Measurements from ENCODE around the gene CREB5. TPM values are rescaled to one million over a fixed set of nuclear protein-coding genes. Genes with fewer than 3 reads are reported as not detected.

Gene CREB5
- total RNA-seq, 1 experiment from 2014 or later: 5.2 TPM

GRCh38 chr7:28465697-28466096, 53.4 kb downstream of the CREB5 start:
- Histone ChIP-seq H3K79me2 (ENCODE audit: low read length) (no peaks in the 10 kb centered on the region), H3K9me2 (replicated peaks; ENCODE audit: low read length) (no peaks in the 10 kb centered on the region), H4K20me1 (ENCODE audit: low read length) (no peaks in the 10 kb centered on the region), H3F3A (ENCODE audit: low read length, unreplicated experiment) (no peaks in the 10 kb centered on the region), H3K27me3 (ENCODE audit: low read length) (peaks cover 11% of the 10 kb centered on the region; the same call in 1 of the 2 replicates), H2AFZ (ENCODE audit: low read length) (no peak overlapping the region), H3K27ac (ENCODE audit: low read length) (no peak overlapping the region), H3K4me2 (ENCODE audit: low read length) (peak overlapping the region; percentile 33; the same call in 1 of the 2 replicates), H3K4me1 (ENCODE audit: insufficient read depth, low read length) (peaks cover 14% of the 10 kb centered on the region), H3K4me3 (ENCODE audit: low read length) (no peak overlapping the region), H3K9ac (ENCODE audit: low read length) (no peak overlapping the region), H3K9me3 (ENCODE audit: low read length) (no peaks in the 10 kb centered on the region), H3K36me3 (ENCODE audit: low read depth, low read length) (no peaks in the 10 kb centered on the region)
- DNase-seq (no peak), ATAC-seq (no peak)
- TF ChIP-seq CTCF (conservative IDR thresholded peaks at IDR 0.05; ENCODE audit: low read depth, low read length): no peak
- TF ChIP-seq EZH2phosphoT487 (IDR thresholded peaks at IDR 0.05; ENCODE audit: borderline replicate concordance, low read length): no peak
- no peak for TF ChIP-seq EZH2 (IDR thresholded peaks at IDR 0.05; ENCODE audit: low read length, unreplicated experiment)
- POLR2A ChIA-PET (ENCODE audit: unreplicated experiment): no interaction called here
- intact Hi-C loops (cut with micrococcal nuclease): loop anchor here (2.0 kb wide), 1 partner anchor 29 kb away; no protein-coding TSS in a partner anchor
- no TSS peak for BruUV-seq (replicated peaks)
- CTCF ChIA-PET: no interaction called here

- peak; percentile 76 for DNase-seq
- Histone ChIP-seq H3K27me3 (ENCODE audit: low read length) (peaks cover 11% of the 10 kb centered on the region; the same call in 1 of the 2 replicates), H3K4me3 (ENCODE audit: low read length) (0 out of 2 replicates have a peak overlapping the region, but pooled peaks have one; percentile 5), H3K36me3 (ENCODE audit: low read depth, low read length) (no peaks in the 10 kb centered on the region), H3K4me1 (ENCODE audit: insufficient read depth, low read length) (peaks cover 14% of the 10 kb centered on the region), H3K9me3 (ENCODE audit: low read length) (no peaks in the 10 kb centered on the region), H3K27ac (ENCODE audit: low read length) (peak overlapping the region; percentile 38), H2AFZ (ENCODE audit: low read length) (peak overlapping the region; percentile 36; the same call in 1 of the 2 replicates), H4K20me1 (ENCODE audit: low read length) (no peaks in the 10 kb centered on the region), H3K9ac (ENCODE audit: low read length) (no peak overlapping the region), H3K9me2 (replicated peaks; ENCODE audit: low read length) (no peaks in the 10 kb centered on the region), H3F3A (ENCODE audit: low read length, unreplicated experiment) (no peaks in the 10 kb centered on the region), H3K4me2 (ENCODE audit: low read length) (peak overlapping the region; percentile 53), H3K79me2 (ENCODE audit: low read length) (no peaks in the 10 kb centered on the region)
- no TSS peak for BruUV-seq (replicated peaks)
- ChIA-PET POLR2A (ENCODE audit: unreplicated experiment) (interaction anchor here (0.6 kb wide), 1 partner anchor 399 kb away, joined by 6 read pairs; no protein-coding TSS in a partner anchor), CTCF (interaction anchor here (0.5 to 0.7 kb wide), 3 partner anchors 10 to 148 kb away, joined by 4 to 5 read pairs (median 5); no protein-coding TSS in a partner anchor)
- peak; percentile 93 for ATAC-seq
- no peak for TF ChIP-seq EZH2 (IDR thresholded peaks at IDR 0.05; ENCODE audit: low read length, unreplicated experiment)
- intact Hi-C loops (cut with micrococcal nuclease): loop anchor here (2.0 kb wide), 1 partner anchor 30 kb away; no protein-coding TSS in a partner anchor
Measured at GRCh38 chr7:28466341-28466740, 54.0 kb downstream of the CREB5 start.

- Histone ChIP-seq H4K20me1 (ENCODE audit: low read length) (no peaks in the 10 kb centered on the region), H3K9ac (ENCODE audit: low read length) (no peak overlapping the region), H3K79me2 (ENCODE audit: low read length) (no peaks in the 10 kb centered on the region), H3K36me3 (ENCODE audit: low read depth, low read length) (no peaks in the 10 kb centered on the region), H3K27ac (ENCODE audit: low read length) (peak overlapping the region; percentile 38), H3F3A (ENCODE audit: low read length, unreplicated experiment) (no peaks in the 10 kb centered on the region), H3K4me2 (ENCODE audit: low read length) (peak overlapping the region; percentile 53), H3K9me3 (ENCODE audit: low read length) (no peaks in the 10 kb centered on the region), H3K27me3 (ENCODE audit: low read length) (peaks cover 11% of the 10 kb centered on the region; the same call in 1 of the 2 replicates), H3K9me2 (replicated peaks; ENCODE audit: low read length) (no peaks in the 10 kb centered on the region), H2AFZ (ENCODE audit: low read length) (peak overlapping the region; percentile 36; the same call in 1 of the 2 replicates), H3K4me1 (ENCODE audit: insufficient read depth, low read length) (peaks cover 14% of the 10 kb centered on the region), H3K4me3 (ENCODE audit: low read length) (no peak overlapping the region)
- ATAC-seq (no peak), DNase-seq (no peak)
- CTCF ChIA-PET: interaction anchor here (0.7 kb wide), 1 partner anchor 148 kb away, joined by 4 read pairs; no protein-coding TSS in a partner anchor
- no TSS peak for BruUV-seq (replicated peaks)
- POLR2A ChIA-PET (ENCODE audit: unreplicated experiment): interaction anchor here (0.6 kb wide), 1 partner anchor 398 kb away, joined by 6 read pairs; no protein-coding TSS in a partner anchor
- TF ChIP-seq CTCF (conservative IDR thresholded peaks at IDR 0.05; ENCODE audit: low read depth, low read length) (no peak), EZH2 (IDR thresholded peaks at IDR 0.05; ENCODE audit: low read length, unreplicated experiment) (no peak), EZH2phosphoT487 (IDR thresholded peaks at IDR 0.05; ENCODE audit: borderline replicate concordance, low read length) (no peak)
- intact Hi-C loops (cut with micrococcal nuclease): loop anchor here (2.0 kb wide), 1 partner anchor 30 kb away; no protein-coding TSS in a partner anchor
Measured at GRCh38 chr7:28466885-28467284, 54.6 kb downstream of the CREB5 start.

Measured in PC-3 (cell line).